Choroid plexus epithelial cell (primary cell): ENCODE results near the gene GALNT4.

Source experiments
- DNase-seq: peaks from one replicate; pipeline ENCODE4 v3.0.0-alpha.2; 2010; ENCODE audit warnings: low read depth
- H3K4me3 ChIP-seq: 2 replicates; pipeline ENCODE4 v1.5.1; 2011; ENCODE audit warnings: low read depth, mild to moderate bottlenecking, control low read depth, low read length, moderate library complexity
- TF ChIP-seq, protein P1 (sequence below): conservative IDR thresholded peaks from 2 replicates; pipeline ENCODE4 v1.5.1; 2011; ENCODE audit warnings: low read depth, mild to moderate bottlenecking, control low read depth, inconsistent platforms, low read length, moderate library complexity

Gene GALNT4

DNA sequence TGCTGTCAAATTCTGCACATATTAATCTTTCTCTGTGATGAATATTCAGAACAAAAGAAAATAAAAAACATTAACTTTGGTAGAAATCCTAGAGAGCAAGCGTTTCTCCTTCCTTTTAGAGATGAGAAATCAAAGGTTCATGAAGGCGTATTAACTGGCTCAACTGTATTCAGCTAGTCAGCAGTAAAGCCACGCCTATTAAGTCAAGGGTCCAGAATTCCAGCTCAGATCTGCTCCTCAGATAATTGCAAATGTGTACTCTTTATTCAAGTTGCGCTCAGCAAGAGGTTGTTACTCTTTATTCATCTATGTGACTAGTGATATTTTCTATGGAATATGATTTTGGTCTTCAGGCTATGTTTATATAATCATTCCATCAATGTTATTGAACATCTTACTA, 14.3 kb upstream of the GALNT4 start:
- TF ChIP-seq, protein P1, sequence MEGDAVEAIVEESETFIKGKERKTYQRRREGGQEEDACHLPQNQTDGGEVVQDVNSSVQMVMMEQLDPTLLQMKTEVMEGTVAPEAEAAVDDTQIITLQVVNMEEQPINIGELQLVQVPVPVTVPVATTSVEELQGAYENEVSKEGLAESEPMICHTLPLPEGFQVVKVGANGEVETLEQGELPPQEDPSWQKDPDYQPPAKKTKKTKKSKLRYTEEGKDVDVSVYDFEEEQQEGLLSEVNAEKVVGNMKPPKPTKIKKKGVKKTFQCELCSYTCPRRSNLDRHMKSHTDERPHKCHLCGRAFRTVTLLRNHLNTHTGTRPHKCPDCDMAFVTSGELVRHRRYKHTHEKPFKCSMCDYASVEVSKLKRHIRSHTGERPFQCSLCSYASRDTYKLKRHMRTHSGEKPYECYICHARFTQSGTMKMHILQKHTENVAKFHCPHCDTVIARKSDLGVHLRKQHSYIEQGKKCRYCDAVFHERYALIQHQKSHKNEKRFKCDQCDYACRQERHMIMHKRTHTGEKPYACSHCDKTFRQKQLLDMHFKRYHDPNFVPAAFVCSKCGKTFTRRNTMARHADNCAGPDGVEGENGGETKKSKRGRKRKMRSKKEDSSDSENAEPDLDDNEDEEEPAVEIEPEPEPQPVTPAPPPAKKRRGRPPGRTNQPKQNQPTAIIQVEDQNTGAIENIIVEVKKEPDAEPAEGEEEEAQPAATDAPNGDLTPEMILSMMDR = no peak
- no peak overlapping the region for H3K4me3 ChIP-seq
- no peak for DNase-seq

DNA sequence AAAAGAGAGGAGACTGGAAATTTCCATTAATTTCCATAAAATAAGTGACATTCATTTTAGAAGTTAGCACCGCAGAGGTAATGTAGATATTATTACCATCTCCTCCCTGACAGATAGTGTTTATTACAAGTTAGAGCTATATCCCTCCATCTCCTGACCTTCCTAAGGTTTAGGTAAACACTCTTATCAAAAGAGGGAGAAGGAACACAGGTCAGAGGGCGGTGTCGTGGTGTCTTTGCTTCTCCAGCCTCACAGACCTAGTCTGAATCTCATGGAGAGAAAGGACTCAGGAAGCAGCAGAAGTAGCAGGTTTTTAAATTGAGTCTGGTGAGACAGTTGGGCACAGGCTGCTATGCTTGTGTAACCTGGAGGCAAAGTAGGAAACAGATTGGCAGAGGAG, 12.8 kb upstream of the GALNT4 start:
- TF ChIP-seq, protein P1 = no peak
- H3K4me3 ChIP-seq = no peak overlapping the region
- no peak for DNase-seq

GRCh38 chr12:89529738-89530137, 5.1 kb upstream of the GALNT4 start:
- no peak overlapping the region for H3K4me3 ChIP-seq
- peak; percentile 76 for DNase-seq
- TF ChIP-seq, protein P1 = peak; percentile 69

DNA sequence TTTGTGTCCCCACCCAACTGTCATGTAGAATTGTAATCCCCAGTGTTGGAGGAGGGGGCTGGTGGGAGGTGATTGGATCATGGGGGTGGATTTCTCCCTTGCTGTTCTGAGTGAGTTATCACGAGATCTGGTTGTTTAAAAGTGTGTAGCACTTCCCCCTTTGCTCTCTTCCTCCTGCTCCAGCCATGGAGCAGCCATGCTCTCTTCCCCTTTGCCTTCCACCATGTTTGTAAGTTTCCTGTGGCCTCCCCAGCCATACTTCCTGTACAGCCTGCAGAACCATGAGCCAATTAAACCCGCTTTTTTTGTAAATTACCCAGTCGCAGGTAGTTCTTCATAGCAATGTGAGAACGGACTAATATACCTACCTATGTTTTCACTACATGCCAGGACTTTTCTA, 3.8 kb upstream of the GALNT4 start:
- no peak overlapping the region for H3K4me3 ChIP-seq
- no peak for DNase-seq
- TF ChIP-seq, protein P1 = no peak

GRCh38 chr12:89525824-89526770, 1.5 kb upstream of the GALNT4 start, which contains the start of gene POC1B:
POC1B (minus strand) TSS chr12:89526047; CDS start chr12:89525895, 152 bp downstream.
- H3K4me3 ChIP-seq = peak within 1 kb of the TSS; percentile 92
- TF ChIP-seq, protein P1 = no peak
- DNase-seq = peak; percentile 80

GRCh38 chr12:89525305-89525823, 768 bp upstream of the GALNT4 start:
- DNase-seq = peak; percentile 24
- H3K4me3 ChIP-seq = peak overlapping the region; percentile 92
- TF ChIP-seq, protein P1 = no peak
